Sigmoid colon (tissue), 7 donors: ENCODE data around the gene EDNRA. TPM values are rescaled to one million over a fixed set of nuclear protein-coding genes. Genes with fewer than 3 reads are reported as not detected.

Experiments used
- DNase-seq: peaks from one replicate; pipeline ENCODE4 v3.0.0-alpha.2; 2019
- H3K27ac ChIP-seq, 4 donors: fragments of 200-600 bp; sonication (generic); one replicate each; pipeline ENCODE4 v1.5.1; 2016 to 2019; ENCODE audit warnings: mild to moderate bottlenecking in 1 of 4
- H3K27me3 ChIP-seq, 3 donors: fragments of 200-600 bp; sonication (generic); one replicate each; pipeline ENCODE4 v1.5.1; 2019; ENCODE audit warnings: mild to moderate bottlenecking in 1 of 3
- H3K36me3 ChIP-seq, 4 donors: fragments of 200-600 bp; sonication (generic); one replicate each; pipeline ENCODE4 v1.5.1; 2016 to 2019
- H3K4me1 ChIP-seq, 4 donors: fragments of 200-600 bp; sonication (generic); one replicate each; pipeline ENCODE4 v1.5.1; 2017 to 2019
- H3K4me3 ChIP-seq, 4 donors: fragments of 200-600 bp; sonication (generic); one replicate each; pipeline ENCODE4 v1.5.1; 2017 to 2019; ENCODE audit warnings: mild to moderate bottlenecking in 2 of 4, moderate library complexity in 1 of 4
- H3K9me3 ChIP-seq, 4 donors: fragments of 200-600 bp in 3 of 4; sonication (generic) in 3 of 4; one replicate each; pipeline versions ENCODE4 v1.5.1 to v1.6.1; 2013 to 2019
- EP300 ChIP-seq, 4 donors: sonication (generic); formaldehyde crosslinking; IDR thresholded peaks; one replicate each; pipeline ENCODE4 v1.6.1; 2017; ENCODE audit warnings: antibody characterized with exemption in 4 of 4
- POLR2A ChIP-seq, 2 donors: fragments of 450-650 bp; IDR thresholded peaks; one replicate each; pipeline ENCODE4 v1.6.1; 2016; ENCODE audit warnings: antibody characterized with exemption in 2 of 2, mild to moderate bottlenecking in 2 of 2, moderate library complexity in 2 of 2
- POLR2AphosphoS5 ChIP-seq, 4 donors: sonication (generic); formaldehyde crosslinking; IDR thresholded peaks; one replicate each; pipeline ENCODE4 v1.6.1; 2017; ENCODE audit warnings: antibody characterized with exemption in 4 of 4
- WGBS, 2 donors: extraction: QIAGEN DNeasy Blood & Tissue Kit; methylation state at CpG; one replicate each; pipeline ENCODE4 v1.1.7; 2013; 5-methylcytosine and 5-hydroxymethylcytosine counted together
- intact Hi-C: fragments of 100-400 bp; cut with DNase I; formaldehyde crosslinking; loops from one replicate; pipeline ENCODE4 v1.15.1; 2023
- polyA plus RNA-seq, 3 donors: library from polyadenylated mRNA; stranded (reverse); fragments of 200-250 nt; gene quantifications; one replicate each; pipeline ENCODE4 v1.2.3, GENCODE V29; 2013
- total RNA-seq, 4 donors: library from RNA; depleted of rRNA; stranded (reverse); fragments of >200 nt; gene quantifications; one replicate each; pipeline ENCODE4 v1.1.0, GENCODE V29; 2016
- TF ChIP-seq, protein P1 (sequence below), 4 experiments: fragments of 450-650 bp in 3 of 4; fragments of 200-600 bp in 1 of 4; IDR thresholded peaks; one replicate each; pipeline ENCODE4 v1.5.1; 2016 to 2019; ENCODE audit warnings: antibody characterized with exemption in 4 of 4, mild to moderate bottlenecking in 3 of 4, moderate library complexity in 2 of 4
- donor health status: healthy with polysubstance abuse.
- donor health status: Bipolar disorder and iron deficiency.
- donor health status: healthy.

Gene EDNRA
- total and polyA plus RNA-seq, 7 donors: 0.23 to 10.5 (median 3.7) TPM; not detected in 1

DNA sequence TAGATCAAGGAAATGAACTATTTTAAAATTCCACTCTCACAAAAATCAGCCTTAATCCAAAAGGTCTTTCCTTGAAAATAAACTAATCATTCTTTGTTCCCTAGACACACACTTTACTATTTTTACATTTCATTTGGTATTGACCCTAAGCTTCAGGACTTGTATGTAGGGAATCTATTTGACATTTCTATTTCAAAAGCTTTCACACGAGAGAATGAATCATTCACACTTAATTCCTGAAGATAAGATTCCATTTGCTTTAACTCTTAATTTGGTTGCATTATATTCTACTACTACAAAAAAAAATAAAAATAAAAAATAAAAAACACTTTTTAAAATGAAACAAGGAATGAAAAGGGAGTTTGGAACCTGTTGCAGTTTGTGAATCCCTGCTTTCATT is 43.7 kb downstream of the EDNRA start:
- Histone ChIP-seq H3K4me1 (peaks cover 0 to 24% (median 20%) of the 10 kb centered on the region in 4 donors), H3K9me3 (no peaks in the 10 kb centered on the region), H3K36me3 (no peaks in the 10 kb centered on the region), H3K27me3 (no peaks in the 10 kb centered on the region), H3K4me3 (no peak overlapping the region), H3K27ac (peak overlapping the region in 1 of 4 donors; percentile 45)
- WGBS, 2 donors: 58 to 71% methylated on average over 1 of the region's 1 CpG
- intact Hi-C loops: loop anchor here (5.0 kb wide), 1 partner anchor 343 kb away; no protein-coding TSS in a partner anchor
- TF ChIP-seq EP300 (IDR thresholded peaks at IDR 0.05) (no peak), POLR2A (IDR thresholded peaks at IDR 0.05) (no peak), POLR2AphosphoS5 (IDR thresholded peaks at IDR 0.05) (no peak)
- TF ChIP-seq, protein P1, sequence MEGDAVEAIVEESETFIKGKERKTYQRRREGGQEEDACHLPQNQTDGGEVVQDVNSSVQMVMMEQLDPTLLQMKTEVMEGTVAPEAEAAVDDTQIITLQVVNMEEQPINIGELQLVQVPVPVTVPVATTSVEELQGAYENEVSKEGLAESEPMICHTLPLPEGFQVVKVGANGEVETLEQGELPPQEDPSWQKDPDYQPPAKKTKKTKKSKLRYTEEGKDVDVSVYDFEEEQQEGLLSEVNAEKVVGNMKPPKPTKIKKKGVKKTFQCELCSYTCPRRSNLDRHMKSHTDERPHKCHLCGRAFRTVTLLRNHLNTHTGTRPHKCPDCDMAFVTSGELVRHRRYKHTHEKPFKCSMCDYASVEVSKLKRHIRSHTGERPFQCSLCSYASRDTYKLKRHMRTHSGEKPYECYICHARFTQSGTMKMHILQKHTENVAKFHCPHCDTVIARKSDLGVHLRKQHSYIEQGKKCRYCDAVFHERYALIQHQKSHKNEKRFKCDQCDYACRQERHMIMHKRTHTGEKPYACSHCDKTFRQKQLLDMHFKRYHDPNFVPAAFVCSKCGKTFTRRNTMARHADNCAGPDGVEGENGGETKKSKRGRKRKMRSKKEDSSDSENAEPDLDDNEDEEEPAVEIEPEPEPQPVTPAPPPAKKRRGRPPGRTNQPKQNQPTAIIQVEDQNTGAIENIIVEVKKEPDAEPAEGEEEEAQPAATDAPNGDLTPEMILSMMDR (IDR thresholded peaks at IDR 0.05): no peak
- DNase-seq: no peak

- 40 to 63% methylated on average over 2 of the region's 2 CpGs for WGBS, 2 donors
- no peak for DNase-seq
- H3K36me3 ChIP-seq: no peaks in the 10 kb centered on the region
- no peak overlapping the region for H3K4me3 ChIP-seq
- intact Hi-C loops: no loop called here
- H3K9me3 ChIP-seq: no peaks in the 10 kb centered on the region
- peak overlapping the region in 2 of 4 donors; percentile 16 to 30 for H3K27ac ChIP-seq
- H3K4me1 ChIP-seq: peaks cover 0 to 24% (median 22%) of the 10 kb centered on the region in 4 donors
- TF ChIP-seq EP300 (IDR thresholded peaks at IDR 0.05): no peak
- TF ChIP-seq, protein P1 (IDR thresholded peaks at IDR 0.05): no peak
- TF ChIP-seq POLR2AphosphoS5 (IDR thresholded peaks at IDR 0.05): no peak
- TF ChIP-seq POLR2A (IDR thresholded peaks at IDR 0.05): no peak
- no peaks in the 10 kb centered on the region for H3K27me3 ChIP-seq
These were observed 44.8 kb downstream of the EDNRA start for GRCh38 chr4:147525494-147526271.

DNA sequence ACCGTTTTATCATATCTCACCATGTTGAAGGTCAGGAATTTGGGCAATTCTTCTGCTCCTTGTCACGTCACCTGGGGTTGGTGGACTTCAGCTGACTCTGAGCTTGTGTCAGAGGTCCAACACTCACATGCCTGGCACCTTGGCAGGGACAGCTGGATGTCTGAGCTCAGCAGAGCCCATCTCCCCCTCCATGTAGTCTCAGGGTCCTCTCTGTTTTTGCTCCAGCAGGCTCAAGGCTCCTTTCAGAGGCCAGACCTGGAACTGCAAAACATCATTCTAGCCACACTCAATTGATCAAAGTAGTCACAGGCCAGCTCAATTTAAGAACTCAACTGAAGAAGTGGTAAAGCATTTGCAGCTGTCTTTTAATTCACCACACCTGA is 45.4 kb downstream of the EDNRA start:
- Histone ChIP-seq H3K27ac (peak overlapping the region in 2 of 4 donors; percentile 16 to 30), H3K4me3 (no peak overlapping the region), H3K27me3 (no peaks in the 10 kb centered on the region), H3K9me3 (no peaks in the 10 kb centered on the region), H3K36me3 (no peaks in the 10 kb centered on the region), H3K4me1 (peaks cover 0 to 24% (median 22%) of the 10 kb centered on the region in 4 donors)
- no peak for DNase-seq
- intact Hi-C loops: no loop called here
- WGBS, 2 donors: 84 to 86% methylated on average over 2 of the region's 2 CpGs
- TF ChIP-seq, protein P1 (IDR thresholded peaks at IDR 0.05): peak in 1 of 4 experiments; percentile 14
- no peak for TF ChIP-seq POLR2A (IDR thresholded peaks at IDR 0.05)

GRCh38 chr4:147528054-147528453 is 47.2 kb downstream of the EDNRA start:
- Histone ChIP-seq H3K4me3 (no peak overlapping the region), H3K27ac (no peak overlapping the region), H3K36me3 (no peaks in the 10 kb centered on the region), H3K27me3 (no peaks in the 10 kb centered on the region), H3K9me3 (no peaks in the 10 kb centered on the region), H3K4me1 (peaks cover 0 to 24% (median 22%) of the 10 kb centered on the region in 4 donors)
- WGBS, 2 donors: 88 to 95% methylated on average over 2 of the region's 2 CpGs
- no peak for DNase-seq
- intact Hi-C loops: no loop called here
- TF ChIP-seq EP300 (IDR thresholded peaks at IDR 0.05) (no peak), POLR2A (IDR thresholded peaks at IDR 0.05) (no peak), POLR2AphosphoS5 (IDR thresholded peaks at IDR 0.05) (no peak)
- TF ChIP-seq, protein P1 (IDR thresholded peaks at IDR 0.05): no peak
